PC-3 (cell line): ENCODE results near the gene ELF4. TPM values are rescaled to one million over a fixed set of nuclear protein-coding genes. Genes with fewer than 3 reads are reported as not detected.

Experiments
- ATAC-seq: fragments of 200-7000 bp; cut with Tn5 transposase; 2 replicates; pipeline ENCODE4 v1.9.1; 2020; ENCODE audit warnings: mild to moderate bottlenecking, moderate library complexity
- BruUV-seq: library from RNA; stranded (reverse); fragments of 400-500 nt; replicated peaks from 2 replicates; lab custom pipeline; 2021; lab: Mats Ljungman, UMichigan
- CTCF ChIA-PET: fragments of 300-600 bp; sonication (Branson Sonifier 250); formaldehyde crosslinking; loops from one replicate; lab custom pipeline; 2022; ENCODE audit warnings: antibody characterized with exemption; lab: Charles Lee
- POLR2A ChIA-PET: fragments of 300-600 bp; sonication (Branson Sonifier 250); formaldehyde crosslinking; loops from one replicate; lab custom pipeline; 2022; ENCODE audit warnings: antibody characterized with exemption; ENCODE audit not compliant: unreplicated experiment; lab: Charles Lee
- DNase-seq: peaks from one replicate; pipeline ENCODE4 v3.0.0-alpha.2; 2015
- H2AFZ ChIP-seq: fragments of 300-600 bp; sonication (generic); 2 replicates; pipeline ENCODE4 v1.6.0; 2016; ENCODE audit warnings: antibody characterized with exemption, low read length
- H3F3A ChIP-seq: fragments of 300-600 bp; sonication (generic); one replicate; pipeline ENCODE4 v1.6.0; 2017; ENCODE audit warnings: antibody characterized with exemption, low read length, control low read depth, mild to moderate bottlenecking; ENCODE audit not compliant: unreplicated experiment
- H3K27ac ChIP-seq: fragments of 300-600 bp; sonication (generic); 2 replicates; pipeline ENCODE4 v1.5.1; 2016; ENCODE audit warnings: mild to moderate bottlenecking, low read length
- H3K27me3 ChIP-seq: fragments of 300-600 bp; sonication (generic); 2 replicates; pipeline ENCODE4 v1.6.1; 2016; ENCODE audit warnings: low read length, mixed read lengths
- H3K36me3 ChIP-seq: fragments of 300-600 bp; sonication (generic); 2 replicates; pipeline ENCODE4 v1.6.1; 2016; ENCODE audit warnings: low read depth, mixed run types, low read length, mixed read lengths
- H3K4me1 ChIP-seq: fragments of 300-600 bp; sonication (generic); 2 replicates; pipeline ENCODE4 v1.5.1; 2016; ENCODE audit warnings: low read length; ENCODE audit not compliant: insufficient read depth
- H3K4me2 ChIP-seq: fragments of 300-600 bp; sonication (generic); 2 replicates; pipeline ENCODE4 v1.6.0; 2016; ENCODE audit warnings: low read length
- H3K4me3 ChIP-seq: fragments of 300-600 bp; sonication (generic); 2 replicates; pipeline ENCODE4 v1.5.1; 2016; ENCODE audit warnings: mild to moderate bottlenecking, low read length, mixed read lengths
- H3K79me2 ChIP-seq: fragments of 300-600 bp; sonication (generic); 2 replicates; pipeline ENCODE4 v1.6.1; 2017; ENCODE audit warnings: low read length, mixed read lengths
- H3K9ac ChIP-seq: fragments of 300-600 bp; sonication (generic); 2 replicates; pipeline ENCODE4 v1.6.0; 2016; ENCODE audit warnings: mild to moderate bottlenecking, low read length
- H3K9me2 ChIP-seq: fragments of 300-600 bp; sonication (generic); replicated peaks from 2 replicates; pipeline ENCODE4 v1.6.1; 2016; ENCODE audit warnings: mixed run types, low read length, mixed read lengths
- H3K9me3 ChIP-seq: fragments of 300-600 bp; sonication (generic); 2 replicates; pipeline ENCODE4 v1.6.1; 2016; ENCODE audit warnings: low read length, mixed read lengths
- H4K20me1 ChIP-seq: fragments of 300-600 bp; sonication (generic); 2 replicates; pipeline ENCODE4 v1.6.1; 2016; ENCODE audit warnings: low read length, mixed read lengths
- CTCF ChIP-seq: fragments of 300-600 bp; sonication (generic); conservative IDR thresholded peaks from 2 replicates; pipeline ENCODE4 v1.5.1; 2017; ENCODE audit warnings: antibody characterized with exemption, low read depth, mild to moderate bottlenecking, low read length
- EZH2 ChIP-seq: fragments of 300-600 bp; sonication (generic); IDR thresholded peaks from one replicate; pipeline ENCODE4 v1.6.1; 2017; ENCODE audit warnings: antibody characterized with exemption, mild to moderate bottlenecking, low read length; ENCODE audit not compliant: unreplicated experiment
- EZH2phosphoT487 ChIP-seq: fragments of 300-600 bp; sonication (generic); IDR thresholded peaks from 2 replicates; pipeline ENCODE4 v1.6.1; 2018; ENCODE audit warnings: mild to moderate bottlenecking, antibody characterized with exemption, low read length, borderline replicate concordance
- intact Hi-C: fragments of 100-400 bp; cut with micrococcal nuclease; formaldehyde crosslinking; loops from 2 replicates; pipeline ENCODE4 v1.9.0; 2023
- total RNA-seq: library from RNA; depleted of rRNA; stranded (reverse); fragments of >200 nt; gene quantifications from 2 replicates; pipeline ENCODE4 v1.2.3, GENCODE V29; 2014

The ELF4 gene
- total RNA-seq, 1 experiment from 2014 or later = 23.4 TPM

- no peaks in the 10 kb centered on the region for H3K9me3 ChIP-seq
- H2AFZ ChIP-seq = no peak overlapping the region
- H3K79me2 ChIP-seq = peaks cover 68% of the 10 kb centered on the region
- no peaks in the 10 kb centered on the region for H3F3A ChIP-seq
- intact Hi-C loops = no loop called here
- no peak overlapping the region for H3K4me3 ChIP-seq
- ATAC-seq (peak; percentile 27; the same call in 1 of the 2 replicates), DNase-seq (no peak)
- H3K36me3 ChIP-seq = no peaks in the 10 kb centered on the region
- ChIA-PET POLR2A (no interaction called here), CTCF (no interaction called here)
- no peaks in the 10 kb centered on the region for H3K27me3 ChIP-seq
- peaks cover 7% of the 10 kb centered on the region; the same call in 1 of the 2 replicates for H4K20me1 ChIP-seq
- TF ChIP-seq CTCF = no peak
- TF ChIP-seq EZH2phosphoT487 = no peak
- no peak for TF ChIP-seq EZH2
- H3K9ac ChIP-seq = no peak overlapping the region
- no peak overlapping the region for H3K4me2 ChIP-seq
- BruUV-seq = no TSS peak
- H3K27ac ChIP-seq = no peak overlapping the region
- peaks cover 4% of the 10 kb centered on the region; the same call in 1 of the 2 replicates for H3K4me1 ChIP-seq
- no peaks in the 10 kb centered on the region for H3K9me2 ChIP-seq
These were observed 10.1 kb downstream of the ELF4 start for GRCh38 chrX:130100180-130100579.

GRCh38 chrX:130098210-130098552 is 12.1 kb downstream of the ELF4 start:
- Histone ChIP-seq H2AFZ (no peak overlapping the region), H3K4me2 (no peak overlapping the region), H3K27me3 (no peaks in the 10 kb centered on the region), H3K9ac (no peak overlapping the region), H4K20me1 (0 out of 2 replicates have a peak, but pooled peaks cover 2% of the 10 kb centered on the region), H3K79me2 (peaks cover 50% of the 10 kb centered on the region), H3F3A (no peaks in the 10 kb centered on the region), H3K4me3 (no peak overlapping the region), H3K27ac (no peak overlapping the region), H3K4me1 (peaks cover 4% of the 10 kb centered on the region; the same call in 1 of the 2 replicates), H3K9me3 (no peaks in the 10 kb centered on the region), H3K36me3 (no peaks in the 10 kb centered on the region), H3K9me2 (no peaks in the 10 kb centered on the region)
- ChIA-PET POLR2A (no interaction called here), CTCF (no interaction called here)
- intact Hi-C loops = no loop called here
- TF ChIP-seq CTCF = no peak
- TF ChIP-seq EZH2phosphoT487 = no peak
- TF ChIP-seq EZH2 = no peak
- no TSS peak for BruUV-seq
- DNase-seq (no peak), ATAC-seq (no peak)

GRCh38 chrX:130097507-130098209 is 12.6 kb downstream of the ELF4 start:
- POLR2A ChIA-PET = no interaction called here

More at GRCh38 chrX:130097507-130098209, 12.6 kb downstream of the ELF4 start:
- 0 out of 2 replicates have a peak, but pooled peaks cover 2% of the 10 kb centered on the region for H4K20me1 ChIP-seq
- H3K9ac ChIP-seq = no peak overlapping the region
- no peak; the same call in 1 of the 2 replicates for ATAC-seq
- H2AFZ ChIP-seq = no peak overlapping the region
- BruUV-seq = no TSS peak
- no peaks in the 10 kb centered on the region for H3K9me3 ChIP-seq
- no peak overlapping the region for H3K4me3 ChIP-seq
- H3K79me2 ChIP-seq = peaks cover 45% of the 10 kb centered on the region
- no peaks in the 10 kb centered on the region for H3K36me3 ChIP-seq
- intact Hi-C loops = no loop called here
- H3K4me2 ChIP-seq = no peak overlapping the region
- no peak for DNase-seq
- no peak overlapping the region for H3K27ac ChIP-seq
- H3F3A ChIP-seq = no peaks in the 10 kb centered on the region
- H3K27me3 ChIP-seq = no peaks in the 10 kb centered on the region
- TF ChIP-seq EZH2 (no peak), EZH2phosphoT487 (no peak)
- CTCF ChIA-PET = no interaction called here
- H3K4me1 ChIP-seq = peaks cover 4% of the 10 kb centered on the region; the same call in 1 of the 2 replicates
- H3K9me2 ChIP-seq = no peaks in the 10 kb centered on the region
